Measurements from ENCODE around the gene CARTPT.

CARTPT gene

DNA sequence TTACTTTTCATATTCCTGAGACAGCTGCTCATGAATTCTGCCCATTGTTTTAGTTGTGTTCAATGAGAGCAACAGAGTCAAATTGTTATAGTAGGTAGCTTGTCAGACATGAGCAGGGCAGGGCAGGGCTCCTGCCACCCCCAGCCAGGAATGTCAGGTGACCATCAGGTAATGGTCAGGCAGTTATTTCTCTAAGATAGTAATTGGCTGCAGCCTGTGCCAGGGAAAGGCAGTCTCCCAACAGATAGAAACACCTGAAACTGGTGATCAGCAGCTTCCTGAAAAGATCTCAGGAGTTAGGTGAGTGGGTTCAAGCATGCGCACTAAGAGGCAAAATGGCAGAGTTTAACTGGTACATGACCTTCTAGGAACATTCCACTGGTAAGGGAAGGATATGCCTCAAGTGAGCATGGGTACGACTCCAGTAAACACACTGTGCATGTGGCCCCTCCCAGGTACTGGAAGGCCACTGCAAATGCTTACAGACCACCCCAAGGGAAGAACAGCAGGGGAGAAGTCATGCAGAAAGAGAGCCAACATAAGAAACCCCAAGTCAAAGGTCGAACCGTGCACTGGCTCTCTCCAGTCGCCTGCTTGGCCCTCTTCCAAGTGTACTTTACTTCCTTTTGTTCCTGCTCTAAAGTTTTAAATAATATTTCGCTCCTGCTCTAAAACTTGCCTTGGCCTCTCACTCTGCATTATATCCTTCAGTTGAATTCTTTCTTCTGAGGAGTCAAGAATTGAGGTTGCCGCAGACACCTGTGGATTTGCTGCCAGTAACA lies 25.1 kb downstream of the CARTPT start:
- DNase-seq (ENCODE audit: extremely low read depth, low read depth), result no peak
- TF ChIP-seq, protein P1, sequence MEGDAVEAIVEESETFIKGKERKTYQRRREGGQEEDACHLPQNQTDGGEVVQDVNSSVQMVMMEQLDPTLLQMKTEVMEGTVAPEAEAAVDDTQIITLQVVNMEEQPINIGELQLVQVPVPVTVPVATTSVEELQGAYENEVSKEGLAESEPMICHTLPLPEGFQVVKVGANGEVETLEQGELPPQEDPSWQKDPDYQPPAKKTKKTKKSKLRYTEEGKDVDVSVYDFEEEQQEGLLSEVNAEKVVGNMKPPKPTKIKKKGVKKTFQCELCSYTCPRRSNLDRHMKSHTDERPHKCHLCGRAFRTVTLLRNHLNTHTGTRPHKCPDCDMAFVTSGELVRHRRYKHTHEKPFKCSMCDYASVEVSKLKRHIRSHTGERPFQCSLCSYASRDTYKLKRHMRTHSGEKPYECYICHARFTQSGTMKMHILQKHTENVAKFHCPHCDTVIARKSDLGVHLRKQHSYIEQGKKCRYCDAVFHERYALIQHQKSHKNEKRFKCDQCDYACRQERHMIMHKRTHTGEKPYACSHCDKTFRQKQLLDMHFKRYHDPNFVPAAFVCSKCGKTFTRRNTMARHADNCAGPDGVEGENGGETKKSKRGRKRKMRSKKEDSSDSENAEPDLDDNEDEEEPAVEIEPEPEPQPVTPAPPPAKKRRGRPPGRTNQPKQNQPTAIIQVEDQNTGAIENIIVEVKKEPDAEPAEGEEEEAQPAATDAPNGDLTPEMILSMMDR (IDR thresholded peaks at IDR 0.05; ENCODE audit: low read depth, low read length), result no peak

DNA sequence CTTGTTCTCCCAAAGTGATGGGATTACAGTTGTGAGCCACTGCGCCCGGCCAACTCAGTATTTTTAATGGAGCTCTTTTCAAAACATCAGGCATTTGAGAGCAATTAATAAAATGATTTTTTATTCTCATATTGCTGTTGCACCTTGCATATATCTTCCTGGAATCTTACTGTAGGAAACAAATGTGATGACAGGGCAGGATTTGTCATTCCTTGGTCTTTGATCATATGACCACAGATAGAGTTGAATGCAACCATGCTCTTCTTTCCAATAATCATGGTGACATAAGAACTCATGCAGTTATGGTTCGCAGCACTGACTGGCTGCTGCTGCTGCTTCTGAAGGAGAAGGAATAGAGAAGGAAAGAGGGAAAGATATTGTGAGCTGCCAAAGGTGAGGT lies 28.1 kb downstream of the CARTPT start:
- TF ChIP-seq, protein P1 (IDR thresholded peaks at IDR 0.05; ENCODE audit: low read depth, low read length), result no peak
- no peak for DNase-seq (ENCODE audit: extremely low read depth, low read depth)

- TF ChIP-seq, protein P1 (IDR thresholded peaks at IDR 0.05; ENCODE audit: low read depth, low read length), result no peak
- DNase-seq (ENCODE audit: extremely low read depth, low read depth), result no peak
Observed at GRCh38 chr5:71748360-71748759, 29.3 kb downstream of the CARTPT start.

DNA sequence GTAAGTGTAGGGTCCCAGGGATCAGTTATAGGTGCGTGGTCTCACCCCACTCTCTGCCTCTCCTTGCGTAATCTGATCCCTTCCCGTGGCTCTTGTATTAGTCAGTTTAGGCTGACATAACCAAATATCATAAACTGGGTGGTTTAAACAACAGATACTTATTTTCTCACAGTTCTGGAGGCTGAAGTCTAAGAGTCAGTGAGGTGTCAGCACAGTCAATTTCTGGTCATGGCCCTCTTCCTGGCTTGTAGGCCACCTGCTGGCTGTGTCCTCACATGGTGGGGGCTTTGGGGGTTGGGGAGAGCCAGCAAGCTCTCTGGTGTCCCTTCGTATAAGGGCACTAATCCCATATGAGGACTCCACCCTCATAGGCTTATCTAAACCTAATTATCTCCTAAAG lies 32.3 kb downstream of the CARTPT start:
- TF ChIP-seq, protein P1 (IDR thresholded peaks at IDR 0.05; ENCODE audit: low read depth, low read length), result no peak
- DNase-seq (ENCODE audit: extremely low read depth, low read depth), result no peak

- TF ChIP-seq, protein P1 (IDR thresholded peaks at IDR 0.05; ENCODE audit: low read depth, low read length), result no peak
- DNase-seq (ENCODE audit: extremely low read depth, low read depth), result no peak
Observed at GRCh38 chr5:71752441-71753190, 33.5 kb downstream of the CARTPT start.

DNA sequence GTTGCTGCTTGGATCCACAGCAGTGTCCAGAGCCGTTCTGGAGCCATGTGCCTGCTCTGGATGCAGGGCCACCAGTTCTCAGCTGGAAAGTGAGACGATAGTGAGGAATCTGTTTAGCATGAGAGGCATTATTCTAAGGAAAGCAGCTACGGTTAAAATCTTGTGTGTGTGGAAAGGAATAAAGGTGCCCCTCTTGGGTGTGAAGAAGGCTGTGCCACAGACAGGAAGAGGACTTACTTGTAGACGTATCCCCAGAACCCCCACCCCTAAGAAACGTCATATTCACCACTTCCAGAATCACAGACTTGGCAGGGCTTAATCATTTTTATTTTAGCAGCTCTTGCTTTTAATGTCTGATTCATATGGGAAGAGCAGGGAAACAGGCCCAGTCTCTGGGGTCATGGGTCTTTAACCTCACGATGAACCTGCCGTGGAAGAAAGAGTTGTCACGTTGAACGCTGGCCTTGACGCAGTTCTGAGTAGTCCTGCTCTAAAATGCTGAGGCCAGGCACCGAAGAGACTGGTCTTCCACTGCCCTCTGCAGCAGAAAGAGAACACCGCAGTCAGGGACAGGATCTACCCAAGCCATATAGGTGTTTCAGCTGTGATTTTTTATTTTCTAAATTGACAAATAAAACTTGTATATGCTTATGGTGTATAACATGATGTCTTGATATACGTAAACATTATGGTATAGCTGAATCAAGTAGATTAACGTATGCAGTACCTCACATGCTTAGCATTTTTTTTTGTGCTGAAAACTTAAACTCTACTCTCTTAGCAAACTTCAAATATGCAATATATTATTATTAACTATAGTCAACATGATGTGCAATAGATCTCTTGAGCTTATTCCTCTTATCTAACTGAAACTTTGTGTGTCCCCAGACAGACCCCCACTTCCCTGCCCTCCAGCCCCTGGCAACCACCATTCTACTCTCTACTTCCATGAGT lies 38.8 kb downstream of the CARTPT start:
- TF ChIP-seq, protein P1 (IDR thresholded peaks at IDR 0.05; ENCODE audit: low read depth, low read length), result peak; percentile 75
- DNase-seq (ENCODE audit: extremely low read depth, low read depth), result peak; percentile 12

All from AG09319 (cell line).